ENCODE data around the gene DIAPH3.

DIAPH3 gene

GRCh38 chr13:59771272-59771671 is 392.5 kb downstream of the DIAPH3 start:
- DNase-seq = peak; percentile 18

- DNase-seq = no peak
Observed at GRCh38 chr13:59770451-59770850, 393.3 kb downstream of the DIAPH3 start.

- no peak for DNase-seq
Observed at GRCh38 chr13:59766236-59766635, 397.5 kb downstream of the DIAPH3 start.

- no peak for DNase-seq
Observed at GRCh38 chr13:59755632-59756290, 408.0 kb downstream of the DIAPH3 start.

GRCh38 chr13:59754411-59754810 is 409.3 kb downstream of the DIAPH3 start:
- DNase-seq = no peak

GRCh38 chr13:59750860-59751259 is 412.9 kb downstream of the DIAPH3 start:
- no peak for DNase-seq

GRCh38 chr13:59748046-59748445 is 415.7 kb downstream of the DIAPH3 start:
- no peak for DNase-seq

- peak; percentile 36 for DNase-seq
Observed at GRCh38 chr13:59747529-59747928, 416.2 kb downstream of the DIAPH3 start.

- DNase-seq = no peak
Observed at GRCh38 chr13:59746291-59746962, 417.3 kb downstream of the DIAPH3 start.

GRCh38 chr13:59745392-59745788 is 418.3 kb downstream of the DIAPH3 start:
- DNase-seq = no peak

- no peak for DNase-seq
Observed at GRCh38 chr13:59744747-59745391, 418.9 kb downstream of the DIAPH3 start.

GRCh38 chr13:59743195-59743594 is 420.5 kb downstream of the DIAPH3 start:
- DNase-seq = peak; percentile 10

GRCh38 chr13:59742467-59742866 is 421.3 kb downstream of the DIAPH3 start:
- no peak for DNase-seq

GRCh38 chr13:59738921-59739320 is 424.8 kb downstream of the DIAPH3 start:
- no peak for DNase-seq

- no peak for DNase-seq
Observed at GRCh38 chr13:59734393-59734792, 429.3 kb downstream of the DIAPH3 start.

GRCh38 chr13:59733744-59734143 is 430.0 kb downstream of the DIAPH3 start:
- no peak for DNase-seq

GRCh38 chr13:59730026-59730425 is 433.7 kb downstream of the DIAPH3 start:
- DNase-seq = no peak

GRCh38 chr13:59728896-59729545 is 434.7 kb downstream of the DIAPH3 start:
- no peak for DNase-seq

GRCh38 chr13:59721926-59722910 is 441.5 kb downstream of the DIAPH3 start:
- DNase-seq = peak; percentile 43

GRCh38 chr13:59715611-59716010 is 448.1 kb downstream of the DIAPH3 start:
- DNase-seq = no peak

- peak; percentile 18 for DNase-seq
Observed at GRCh38 chr13:59710996-59711701, 452.6 kb downstream of the DIAPH3 start.

GRCh38 chr13:59710416-59710815 is 453.3 kb downstream of the DIAPH3 start:
- DNase-seq = no peak
